GM21447 (cell line): Measurements from ENCODE around the gene CFAP43.
A peak's percentile ranks its signal among the peaks of the same experiment; 100 is the strongest.

Experiments
- ATAC-seq: cut with Tn5 transposase; IDR thresholded peaks from one replicate; pipeline ENCODE4 v1.9.1; 2021; ENCODE audit not compliant: unreplicated experiment

CFAP43 gene, protein sequence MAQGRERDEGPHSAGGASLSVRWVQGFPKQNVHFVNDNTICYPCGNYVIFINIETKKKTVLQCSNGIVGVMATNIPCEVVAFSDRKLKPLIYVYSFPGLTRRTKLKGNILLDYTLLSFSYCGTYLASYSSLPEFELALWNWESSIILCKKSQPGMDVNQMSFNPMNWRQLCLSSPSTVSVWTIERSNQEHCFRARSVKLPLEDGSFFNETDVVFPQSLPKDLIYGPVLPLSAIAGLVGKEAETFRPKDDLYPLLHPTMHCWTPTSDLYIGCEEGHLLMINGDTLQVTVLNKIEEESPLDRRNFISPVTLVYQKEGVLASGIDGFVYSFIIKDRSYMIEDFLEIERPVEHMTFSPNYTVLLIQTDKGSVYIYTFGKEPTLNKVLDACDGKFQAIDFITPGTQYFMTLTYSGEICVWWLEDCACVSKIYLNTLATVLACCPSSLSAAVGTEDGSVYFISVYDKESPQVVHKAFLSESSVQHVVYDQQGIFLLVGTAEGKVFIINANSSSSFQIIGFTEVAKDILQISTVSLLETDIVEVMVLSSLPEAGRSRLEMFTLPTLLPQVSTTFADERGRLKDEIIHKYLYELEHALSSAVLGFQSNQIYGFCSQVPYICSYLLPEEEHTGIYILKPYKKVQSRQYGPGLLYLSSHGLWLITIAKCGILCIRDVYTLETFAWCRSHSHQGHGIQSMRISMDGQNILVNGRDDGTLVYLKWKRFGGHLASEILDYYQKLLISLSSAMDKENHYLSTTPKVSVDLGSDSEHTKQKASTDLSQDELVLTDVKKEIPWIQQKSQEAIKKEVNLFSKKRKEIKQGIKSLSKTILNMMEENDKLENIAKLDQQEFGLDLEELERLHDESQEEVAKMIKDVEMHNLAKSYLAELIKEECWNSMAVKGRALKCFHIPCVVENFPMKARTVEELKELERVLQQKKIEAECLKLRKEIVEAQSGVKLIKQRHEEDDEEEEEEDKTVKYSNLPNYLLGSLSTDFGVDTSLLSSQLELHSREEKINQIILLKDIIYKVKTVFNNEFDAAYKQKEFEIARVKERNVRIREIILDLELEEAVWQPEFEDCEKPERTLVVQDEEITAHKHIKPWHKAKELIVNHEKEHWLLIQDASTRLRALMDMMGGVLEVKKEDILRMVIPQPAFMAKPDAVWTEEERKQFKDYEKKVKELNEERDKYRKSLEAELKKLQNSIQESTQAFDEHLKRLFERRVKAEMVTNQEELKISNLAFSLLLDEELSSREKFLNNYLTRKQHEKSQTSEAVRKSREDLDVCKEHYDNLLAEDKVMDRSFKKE (N-terminal part only)

DNA sequence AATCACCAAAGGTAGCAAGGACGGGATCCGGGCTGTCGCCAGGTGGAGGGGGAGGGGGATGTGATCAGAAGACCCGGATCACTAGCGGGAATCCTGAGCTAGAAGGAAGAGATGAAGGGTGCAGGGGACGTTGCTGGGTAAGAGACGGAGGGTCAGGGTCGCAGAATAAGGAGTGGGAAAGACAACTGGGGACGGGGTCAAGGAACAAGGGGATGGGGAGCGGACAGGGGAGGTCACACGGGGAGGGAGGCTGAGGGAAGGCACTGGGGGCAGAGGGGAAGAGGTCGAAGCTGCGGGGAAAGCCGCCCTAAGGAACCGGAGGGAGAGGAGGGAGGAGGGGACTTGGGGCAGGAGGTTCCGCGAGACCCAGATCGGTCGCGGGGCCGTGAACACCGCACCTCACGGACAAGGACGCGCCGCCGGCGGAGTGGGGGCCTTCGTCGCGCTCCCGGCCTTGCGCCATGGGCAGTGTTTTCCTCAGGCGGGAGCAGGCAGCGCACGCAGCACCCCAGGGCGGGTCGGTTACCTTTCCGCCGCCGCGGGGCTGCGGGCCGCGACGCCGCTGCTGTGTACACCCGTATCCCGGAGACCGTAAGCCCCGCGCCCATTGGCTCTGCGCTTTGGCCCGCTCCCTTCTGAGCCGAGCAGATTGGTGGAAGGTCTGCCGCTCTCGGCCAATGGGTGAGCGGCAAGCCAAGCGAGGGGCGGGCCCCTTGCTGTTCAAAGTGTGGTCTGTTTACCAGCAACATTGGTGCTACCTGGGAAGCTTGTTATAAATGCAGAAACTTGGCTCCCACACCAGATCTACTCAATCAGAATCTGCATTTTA is at the start of gene CFAP43:
CFAP43 (minus strand) TSS at position 581 of the 829 bp plus-strand sequence; CDS start at position 463, 118 bp downstream.
- ATAC-seq = peak; percentile 100

DNA sequence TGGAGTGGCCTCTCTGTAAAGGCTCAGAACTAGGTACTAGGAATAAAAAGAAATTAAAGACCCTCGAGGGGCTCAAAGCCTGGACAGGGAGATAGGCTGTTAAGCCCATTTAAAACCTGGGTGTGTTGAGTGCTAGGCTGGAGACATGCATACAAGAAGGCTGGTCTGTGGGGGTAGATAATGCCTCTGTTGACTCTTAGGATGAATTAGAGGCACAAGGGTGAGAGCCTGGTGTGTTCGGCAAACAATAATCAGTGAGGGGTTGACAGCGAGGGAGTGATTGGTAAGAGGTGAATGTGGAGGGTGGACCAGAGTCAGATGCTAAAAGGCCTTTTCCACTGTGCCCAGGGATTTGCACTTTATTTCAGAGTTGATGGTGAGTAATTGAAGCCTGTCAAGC is 49.5 kb upstream of the CFAP43 start:
- ATAC-seq = no peak

DNA sequence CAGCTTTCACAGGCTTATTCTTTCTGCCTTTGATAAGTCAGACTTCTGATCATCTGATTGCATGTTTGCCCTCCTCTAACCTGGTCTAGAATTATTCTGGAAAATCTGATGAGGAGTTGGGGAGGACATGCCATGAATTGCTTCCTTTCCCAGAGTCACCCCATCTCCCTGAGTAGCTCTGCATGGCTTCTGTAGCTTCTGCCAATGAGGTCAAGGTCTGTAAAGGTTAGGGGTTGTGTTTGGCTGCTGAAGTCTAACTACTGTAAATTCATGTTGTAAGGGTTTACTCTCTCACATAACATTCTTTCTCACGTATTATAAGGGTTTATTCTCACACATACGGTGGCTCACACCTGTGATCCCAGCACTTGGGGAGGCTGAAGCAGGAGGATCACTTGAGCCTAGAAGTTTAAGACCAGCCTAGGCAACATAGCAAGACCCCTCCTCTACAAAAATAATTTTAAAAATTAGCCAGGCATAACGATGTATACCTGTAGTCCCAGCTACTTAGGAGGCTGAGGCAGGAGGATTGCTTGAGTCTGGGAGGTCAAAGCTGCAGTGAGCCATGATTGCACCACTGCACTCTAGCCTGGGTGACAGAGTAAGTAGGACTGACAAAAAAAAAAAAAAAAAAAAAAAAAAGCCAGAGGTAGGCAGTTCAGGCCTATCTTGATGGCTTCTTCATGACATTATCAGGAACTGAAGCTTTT is 47.5 kb upstream of the CFAP43 start:
- no peak for ATAC-seq

DNA sequence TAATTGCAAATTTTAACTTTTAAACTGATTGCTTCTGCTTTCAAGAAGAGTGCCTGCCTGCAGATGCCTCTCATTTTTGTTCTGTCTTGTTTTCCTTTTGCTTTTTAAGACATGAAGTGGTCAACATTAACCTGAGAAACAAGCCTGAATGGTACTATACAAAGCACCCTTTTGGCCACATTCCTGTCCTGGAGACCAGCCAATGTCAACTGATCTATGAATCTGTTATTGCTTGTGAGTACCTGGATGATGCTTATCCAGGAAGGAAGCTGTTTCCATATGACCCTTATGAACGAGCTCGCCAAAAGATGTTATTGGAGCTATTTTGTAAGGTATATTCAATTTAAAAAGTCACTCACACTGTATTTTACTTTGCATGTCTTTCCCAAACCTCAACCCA is 45.6 kb upstream of the CFAP43 start:
- no peak for ATAC-seq

DNA sequence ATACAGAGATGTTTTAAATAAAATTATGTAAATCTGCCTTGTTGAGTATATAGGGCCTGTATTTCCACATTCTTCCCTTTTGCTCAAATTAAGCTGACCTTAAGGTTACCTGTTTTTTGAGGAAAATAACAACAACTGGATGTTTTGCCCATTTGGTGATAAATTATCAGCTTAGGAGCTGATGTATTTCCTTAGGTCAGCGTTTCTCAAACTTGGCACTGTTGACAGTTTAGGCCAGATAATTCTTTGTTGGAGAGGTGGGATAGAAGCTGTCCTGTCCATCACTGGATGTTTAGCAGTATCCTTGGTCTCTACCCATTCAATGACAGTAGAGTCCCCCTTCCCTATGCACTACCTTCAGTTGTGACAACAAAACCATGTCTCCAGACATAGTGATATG is 44.0 kb upstream of the CFAP43 start:
- ATAC-seq = no peak

DNA sequence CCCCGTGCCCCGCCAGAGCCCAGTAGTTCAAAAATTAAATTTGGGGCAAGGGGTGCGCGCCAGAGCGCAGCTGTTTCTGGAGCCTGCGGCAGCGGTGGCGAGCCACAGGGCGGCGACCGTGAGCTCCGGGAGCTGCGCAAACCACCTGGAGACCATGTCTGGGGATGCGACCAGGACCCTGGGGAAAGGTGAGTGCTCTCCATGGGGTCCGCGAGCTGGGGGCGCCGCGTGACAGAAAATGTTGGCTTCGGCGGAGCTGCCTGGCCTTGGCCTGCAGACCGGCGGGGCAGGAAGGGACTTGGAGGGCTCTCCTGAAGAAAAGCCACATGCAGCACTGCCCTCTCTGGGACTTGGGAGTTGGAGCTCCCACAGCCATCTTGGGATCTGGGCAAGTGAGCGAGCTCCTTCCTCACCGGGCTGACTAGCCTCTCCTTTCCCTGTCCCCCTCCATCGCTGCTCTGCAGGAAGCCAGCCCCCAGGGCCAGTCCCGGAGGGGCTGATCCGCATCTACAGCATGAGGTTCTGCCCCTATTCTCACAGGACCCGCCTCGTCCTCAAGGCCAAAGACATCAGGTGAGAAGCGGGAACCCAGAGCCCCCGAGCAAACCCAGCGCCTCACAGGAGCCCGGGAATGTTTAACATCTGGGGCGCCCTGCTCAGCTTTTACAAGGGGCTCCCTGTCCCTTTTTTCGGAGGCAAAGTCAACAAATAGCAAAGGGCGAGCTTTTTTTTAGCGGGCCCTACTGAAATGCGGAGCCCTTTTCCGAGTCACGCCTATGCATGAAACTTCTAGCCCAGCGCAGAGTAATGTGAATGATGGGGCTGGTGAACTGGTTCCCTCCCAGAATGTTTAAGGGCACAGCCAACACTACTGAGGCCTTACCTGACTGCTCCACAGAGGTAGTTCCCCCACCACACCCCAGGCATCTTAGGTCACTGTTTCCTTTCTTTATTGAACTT is 42.9 kb upstream of the CFAP43 start:
- peak; percentile 75 for ATAC-seq

DNA sequence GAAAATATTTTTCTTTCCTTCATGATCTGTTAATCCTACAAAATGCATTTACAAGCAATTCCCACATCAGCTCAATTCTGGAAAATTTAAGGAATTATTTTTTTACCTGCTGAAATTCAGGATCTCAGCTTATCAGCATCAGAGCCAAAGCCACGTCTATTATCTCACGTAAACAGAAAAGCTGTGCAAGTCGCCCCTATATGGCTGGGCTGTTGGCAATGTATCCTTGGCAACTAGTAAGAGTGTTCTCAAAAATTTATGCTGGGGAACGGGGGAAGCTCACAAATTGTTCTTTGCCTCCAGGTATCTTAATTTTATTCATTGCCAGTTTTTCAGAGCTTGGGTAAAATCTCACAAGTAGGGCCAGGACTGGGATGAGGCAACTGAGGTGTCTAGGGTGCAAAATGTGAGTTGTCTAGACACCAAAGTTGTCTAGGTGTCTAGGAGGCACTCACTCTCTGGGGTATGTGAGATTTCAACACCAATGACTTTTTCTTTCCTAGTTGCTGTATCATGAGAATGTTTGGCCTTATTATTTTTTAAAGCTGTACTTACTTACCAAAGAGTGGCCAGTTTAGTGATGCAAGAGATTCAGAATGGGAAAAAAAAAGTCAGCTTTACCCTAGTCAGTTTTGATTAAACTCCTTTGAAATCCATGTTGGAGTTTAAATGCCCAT is 41.9 kb upstream of the CFAP43 start:
- no peak for ATAC-seq

DNA sequence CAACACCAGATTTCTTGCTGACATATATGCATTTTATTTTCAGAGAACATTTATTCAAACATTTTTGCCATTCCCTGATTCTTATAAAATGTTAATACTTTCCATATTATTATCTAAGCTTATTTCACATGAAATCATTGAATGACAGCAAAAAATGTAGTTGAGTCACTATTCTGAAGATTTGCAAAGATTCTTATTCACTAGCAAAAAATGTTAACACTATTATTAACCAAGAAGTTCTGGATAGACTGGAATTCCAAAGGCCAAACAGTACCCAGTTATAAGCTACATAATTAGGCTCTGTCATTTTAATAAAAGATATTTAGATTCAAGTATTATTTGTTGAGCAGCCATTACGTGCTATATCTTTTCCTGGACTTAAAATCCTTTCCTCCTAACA is 41.1 kb upstream of the CFAP43 start:
- no peak for ATAC-seq

DNA sequence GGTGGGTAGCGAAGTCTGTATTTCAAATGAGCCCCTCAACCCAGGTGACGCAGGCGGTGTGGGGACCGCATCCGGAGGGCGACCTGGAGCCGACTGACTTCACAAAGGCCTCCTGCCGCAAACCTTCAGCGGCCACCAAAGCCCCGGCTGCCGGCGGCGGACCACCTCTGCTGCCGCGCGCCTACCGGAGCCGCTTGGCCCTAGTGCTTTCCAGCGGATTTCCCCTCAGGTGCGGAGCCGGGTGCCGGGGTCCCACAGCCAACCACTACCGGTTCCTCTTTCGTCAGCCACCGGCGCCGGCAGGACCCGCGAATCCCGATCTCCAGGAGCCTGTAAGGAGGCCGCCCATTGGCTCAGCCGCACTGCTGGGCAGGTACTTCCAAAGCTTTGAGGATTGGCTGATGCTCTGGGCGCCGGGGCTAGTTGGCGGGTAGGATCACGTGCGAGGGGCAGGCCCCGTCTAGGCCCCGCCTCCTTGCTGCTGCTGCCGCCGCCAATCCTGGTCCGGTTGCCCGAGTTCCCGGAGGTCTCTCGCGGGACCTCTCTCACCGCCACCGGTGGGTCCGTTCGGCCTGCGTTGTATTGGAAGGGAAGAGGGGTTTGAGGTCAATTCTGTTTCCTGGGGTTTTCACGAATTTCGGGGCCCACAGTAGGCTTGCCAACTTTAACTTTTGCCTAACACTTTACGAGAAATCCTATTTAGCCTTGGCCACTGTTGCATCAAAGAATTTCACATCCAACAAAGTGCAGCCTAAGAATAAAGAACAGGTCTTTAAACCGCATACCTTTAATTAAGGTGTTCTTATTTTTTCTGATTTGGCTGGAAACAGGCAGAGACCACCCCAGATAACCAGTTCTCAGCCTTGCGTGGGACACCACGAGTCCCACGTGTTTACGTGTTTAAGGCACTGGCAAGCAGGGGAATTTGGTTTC is 36.8 kb upstream of the CFAP43 start, which contains the start of gene GSTO2:
GSTO2 (plus strand) TSS at position 472 of the 933 bp plus-strand sequence. CDS start 5,732 bp downstream, outside the sequence.
- ATAC-seq = peak; percentile 97

DNA sequence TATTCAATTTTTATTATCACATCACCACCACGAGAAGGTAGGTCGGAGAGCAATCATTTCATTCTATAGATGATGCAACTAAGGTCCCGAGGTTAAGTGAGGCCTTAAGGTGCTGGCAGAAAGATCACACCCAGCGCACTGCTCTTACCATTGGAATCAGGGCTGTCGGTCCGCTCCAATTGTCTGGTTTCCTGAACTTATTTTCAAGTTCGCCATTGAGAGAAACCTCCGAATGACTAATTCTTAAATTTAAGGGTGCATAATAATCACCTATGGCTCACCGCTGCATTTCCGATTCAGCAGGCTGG is 36.2 kb upstream of the CFAP43 start:
- peak; percentile 0 for ATAC-seq

DNA sequence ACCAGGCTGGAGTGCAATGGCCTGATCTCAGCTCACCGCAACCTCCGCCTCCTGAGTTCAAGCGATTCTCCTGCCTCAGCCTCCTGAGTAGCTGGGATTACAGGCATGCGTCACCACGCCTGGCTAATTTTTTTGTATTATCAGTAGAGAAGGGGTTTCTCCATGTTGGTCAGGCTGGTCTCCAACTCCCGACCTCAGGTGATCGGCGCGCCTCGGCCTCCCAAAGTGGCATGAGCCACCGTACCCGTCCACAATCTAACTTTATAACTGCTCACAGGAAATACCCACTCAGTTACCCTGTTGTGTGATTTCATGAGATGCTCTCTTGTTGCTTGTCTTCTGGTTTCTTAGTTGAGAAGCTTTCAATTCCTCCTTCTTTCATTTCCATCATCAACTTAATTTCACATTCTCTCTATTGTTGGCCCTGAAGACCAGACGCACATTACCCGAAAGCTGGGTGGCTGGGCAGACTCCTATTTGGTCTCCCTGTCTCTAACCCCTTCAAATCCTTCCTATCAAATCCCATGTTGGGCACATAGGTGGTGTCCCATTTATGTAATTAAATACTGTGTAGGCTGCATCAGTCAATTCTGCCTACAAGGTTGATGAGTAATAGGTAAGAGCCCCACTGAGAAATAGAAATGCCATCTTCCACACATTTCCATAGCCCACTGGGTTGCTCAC is 35.7 kb upstream of the CFAP43 start:
- no peak for ATAC-seq

DNA sequence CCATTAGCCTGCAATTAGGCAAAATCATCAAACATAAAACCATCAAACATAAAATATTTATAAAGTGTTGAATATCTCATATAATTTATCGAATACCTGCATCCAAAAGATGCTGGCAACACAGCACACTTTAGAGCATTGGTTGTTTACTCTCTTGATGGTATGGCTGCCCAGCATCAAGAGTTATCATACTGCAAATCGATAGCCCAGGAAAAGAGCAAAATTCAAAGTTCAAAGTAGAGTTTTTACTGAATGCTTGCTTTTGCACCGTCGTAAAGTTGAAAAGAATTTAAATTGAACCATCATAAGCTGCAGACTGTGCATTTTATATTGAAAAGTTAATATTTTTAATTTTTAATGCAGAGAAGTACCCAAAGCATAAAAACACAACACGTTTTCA is 32.6 kb upstream of the CFAP43 start:
- no peak for ATAC-seq

DNA sequence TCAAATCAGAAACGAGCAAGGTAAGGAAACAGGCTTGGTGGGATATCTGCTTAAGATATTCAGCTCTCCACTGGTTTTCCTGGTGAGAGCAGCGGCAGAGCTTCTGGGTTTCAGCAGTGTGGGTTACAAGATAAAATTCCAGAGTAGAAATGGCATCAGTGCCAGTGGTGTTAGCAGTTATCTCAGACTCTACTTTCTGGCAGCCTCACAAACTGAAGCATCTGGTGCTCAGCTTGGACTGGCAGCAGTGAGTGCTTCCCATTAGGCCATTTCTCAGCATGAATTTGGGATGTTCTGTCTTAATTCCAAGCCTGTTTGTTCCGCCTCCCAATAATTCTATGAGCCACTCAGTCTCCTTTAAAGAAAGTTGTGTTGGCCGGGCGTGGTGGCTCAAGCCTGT is 29.9 kb upstream of the CFAP43 start:
- no peak for ATAC-seq

DNA sequence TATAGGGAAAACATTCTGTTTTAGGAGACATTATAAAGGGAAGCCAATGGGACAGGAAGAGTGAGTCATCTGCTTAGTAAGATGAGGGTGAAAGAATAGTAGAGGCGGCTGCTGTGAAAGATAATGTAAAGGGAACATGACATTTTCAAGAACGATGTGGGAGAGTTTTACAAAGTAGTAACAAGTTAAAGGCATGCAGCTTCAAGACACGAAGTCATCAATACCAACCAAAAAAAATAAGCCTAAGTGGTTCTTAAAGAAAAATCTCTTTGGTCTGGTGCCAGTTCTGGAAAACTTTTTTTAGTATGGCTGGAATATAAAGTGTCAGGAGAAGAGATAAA is 28.6 kb upstream of the CFAP43 start:
- ATAC-seq = no peak

DNA sequence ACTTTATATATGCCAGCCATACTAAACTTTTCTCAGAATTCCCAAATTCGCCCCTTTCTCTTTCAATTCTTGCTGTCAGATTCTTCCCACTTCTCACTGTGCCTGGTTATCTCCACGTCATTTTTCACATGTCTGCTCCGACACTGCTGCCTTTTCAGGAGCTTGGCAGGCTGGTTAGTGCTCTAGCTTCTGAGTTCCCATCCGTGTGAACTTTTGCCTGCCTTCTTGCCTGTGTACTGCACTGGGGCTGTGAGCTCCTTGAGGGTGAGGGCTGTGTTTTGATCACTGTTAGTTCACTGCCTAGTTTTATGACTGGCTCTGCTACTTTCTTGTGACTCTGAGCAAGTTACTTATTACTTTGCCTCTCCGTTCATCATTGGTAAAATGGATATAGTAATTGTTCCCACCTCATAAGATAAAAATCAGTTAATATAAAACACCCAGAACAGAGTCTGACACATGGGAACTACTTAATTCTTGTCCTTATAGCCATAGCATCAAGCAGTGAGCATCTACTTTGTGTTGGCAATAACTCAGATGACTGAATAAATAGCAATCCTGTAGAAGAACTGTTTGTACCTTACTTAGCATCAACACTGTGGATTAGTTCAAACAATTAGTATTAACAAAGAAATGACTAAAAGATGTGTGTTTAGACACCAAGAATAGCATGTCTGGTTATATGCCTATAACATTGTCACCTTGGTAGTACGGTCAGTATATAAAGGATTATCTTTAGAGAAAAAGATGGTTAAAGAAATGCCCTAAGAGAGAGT is 28.0 kb upstream of the CFAP43 start:
- ATAC-seq = no peak

DNA sequence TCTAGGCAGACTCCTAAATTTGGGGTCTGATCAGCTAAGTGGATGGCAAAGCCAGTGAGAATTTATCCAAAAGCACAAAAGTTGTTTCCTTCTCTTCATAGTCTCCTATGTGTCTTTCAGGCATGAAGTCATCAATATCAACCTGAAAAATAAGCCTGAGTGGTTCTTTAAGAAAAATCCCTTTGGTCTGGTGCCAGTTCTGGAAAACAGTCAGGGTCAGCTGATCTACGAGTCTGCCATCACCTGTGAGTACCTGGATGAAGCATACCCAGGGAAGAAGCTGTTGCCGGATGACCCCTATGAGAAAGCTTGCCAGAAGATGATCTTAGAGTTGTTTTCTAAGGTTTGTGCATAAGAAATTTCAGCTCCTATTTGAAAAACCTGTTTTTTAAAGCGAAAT is 27.3 kb upstream of the CFAP43 start:
- no peak for ATAC-seq
